ENCODE measurements around the gene CAMK2G.

Gene CAMK2G

DNA sequence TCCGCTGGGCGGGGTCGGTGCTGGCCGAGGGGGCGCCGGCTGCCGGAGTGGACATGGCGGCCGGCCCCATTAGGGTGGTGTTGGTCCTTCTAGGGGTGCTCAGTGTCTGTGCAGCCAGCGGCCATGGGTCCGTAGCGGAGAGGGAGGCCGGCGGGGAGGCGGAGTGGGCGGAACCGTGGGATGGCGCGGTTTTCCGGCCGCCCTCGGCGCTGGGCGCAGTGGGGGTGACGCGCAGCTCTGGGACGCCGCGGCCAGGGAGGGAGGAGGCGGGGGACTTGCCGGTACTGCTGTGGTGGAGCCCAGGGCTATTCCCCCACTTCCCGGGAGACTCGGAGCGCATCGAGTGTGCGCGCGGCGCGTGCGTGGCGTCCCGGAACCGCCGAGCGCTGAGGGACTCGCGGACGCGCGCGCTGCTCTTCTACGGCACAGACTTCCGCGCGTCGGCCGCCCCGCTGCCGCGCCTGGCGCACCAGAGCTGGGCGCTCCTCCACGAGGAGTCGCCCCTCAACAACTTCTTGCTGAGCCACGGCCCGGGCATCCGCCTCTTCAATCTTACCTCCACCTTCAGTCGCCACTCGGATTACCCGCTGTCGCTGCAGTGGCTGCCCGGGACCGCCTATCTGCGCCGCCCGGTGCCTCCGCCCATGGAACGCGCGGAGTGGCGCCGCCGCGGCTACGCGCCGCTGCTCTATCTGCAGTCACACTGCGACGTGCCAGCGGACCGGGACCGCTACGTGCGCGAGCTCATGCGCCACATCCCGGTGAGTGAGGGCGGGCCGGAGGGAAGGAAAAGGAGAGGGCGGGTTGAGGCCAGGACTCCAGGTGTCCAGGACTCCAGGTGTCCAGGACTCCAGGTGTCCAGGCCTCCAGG, 101.8 kb downstream of the CAMK2G start:
- peak; percentile 39 to 52 for DNase-seq (ENCODE audit: low read depth in 2 of 2)

DNA sequence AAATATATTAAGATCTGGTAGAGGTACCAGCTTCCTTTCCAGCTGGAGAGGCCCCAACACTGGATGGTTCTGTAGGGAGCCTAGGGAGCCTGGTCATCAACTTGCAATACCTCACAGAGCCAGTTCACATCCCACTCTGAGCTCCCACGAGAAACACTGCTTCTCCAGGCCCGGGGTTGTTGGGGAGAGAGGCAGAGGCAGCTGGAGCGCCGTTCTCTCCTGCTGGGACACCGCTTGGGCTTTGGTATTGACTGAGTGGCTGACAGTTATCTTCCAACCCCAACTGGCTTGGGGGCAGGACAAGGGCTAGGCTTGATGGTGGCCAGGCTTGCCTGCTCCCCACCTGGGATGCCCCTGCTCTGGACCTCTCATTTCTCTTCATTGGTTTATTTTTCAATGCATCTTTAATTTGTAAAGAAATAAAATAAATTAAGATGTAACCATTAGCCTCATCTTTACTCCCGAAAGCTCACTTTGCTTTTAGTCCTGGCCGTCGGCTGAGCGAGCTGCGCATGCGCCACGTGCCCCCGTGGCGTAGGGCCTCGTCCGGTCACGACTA, 102.6 kb downstream of the CAMK2G start:
- peak; percentile 49 for DNase-seq (ENCODE audit: low read depth in 2 of 2)

DNA sequence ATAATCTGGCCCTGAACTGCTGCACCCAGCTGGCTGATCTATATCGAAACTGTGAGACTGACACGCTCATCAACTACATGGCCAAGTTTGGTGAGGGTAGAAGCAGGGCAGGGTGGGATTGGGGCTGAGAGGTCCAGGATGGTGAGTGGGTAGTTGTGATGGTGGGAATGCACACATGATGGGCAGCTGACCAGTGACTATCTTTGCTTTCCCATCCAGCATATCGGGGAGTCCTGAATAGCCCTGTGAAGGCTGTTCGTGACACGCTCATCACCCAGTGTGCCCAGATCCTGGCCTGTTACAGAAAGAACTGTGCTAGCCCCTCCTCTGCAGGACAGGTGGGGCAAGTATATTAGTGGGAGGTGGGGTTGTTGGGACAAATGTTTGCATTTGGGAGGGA, 105.0 kb downstream of the CAMK2G start:
- no peak for DNase-seq (ENCODE audit: low read depth in 2 of 2)

DNA sequence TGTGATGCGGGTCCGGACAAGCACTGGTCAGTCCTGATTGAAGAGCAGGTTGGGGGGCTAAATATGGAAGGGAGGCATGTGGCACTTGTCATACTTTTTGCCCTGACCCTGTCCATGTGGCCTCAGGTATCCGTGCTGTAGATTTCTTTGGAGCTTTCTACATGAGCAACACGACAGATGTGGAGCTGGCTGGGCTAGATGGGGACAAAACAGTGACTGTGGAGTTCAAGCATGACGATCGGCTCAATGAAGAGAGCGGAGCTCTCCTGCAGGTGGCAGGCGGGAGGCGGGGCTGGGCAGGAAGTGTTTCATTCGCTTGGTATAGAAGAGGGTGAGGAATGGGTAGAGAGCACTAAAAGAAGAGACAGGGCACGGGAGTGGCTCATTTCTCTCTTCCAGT, 105.5 kb downstream of the CAMK2G start:
- DNase-seq (ENCODE audit: low read depth in 2 of 2) = peak; percentile 28 to 42

DNA sequence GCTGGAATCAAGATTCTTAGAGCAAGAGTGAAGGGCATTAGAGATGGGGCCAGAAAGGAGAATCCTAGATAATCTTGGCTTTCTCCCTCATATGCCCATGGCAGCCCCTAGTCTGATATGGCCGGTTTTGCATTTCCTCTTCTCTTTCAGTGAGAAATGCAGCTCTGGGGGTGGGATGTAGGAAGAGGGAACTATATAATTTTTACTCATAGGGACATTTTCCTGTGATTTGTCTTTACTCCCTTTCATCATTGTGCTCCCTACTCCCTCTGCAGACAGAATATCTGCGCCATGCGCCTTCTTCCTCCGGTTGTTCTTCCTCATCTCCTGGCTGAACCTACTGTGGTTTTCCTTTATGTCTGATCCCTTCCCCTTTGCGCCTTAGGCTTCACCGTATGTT, 109.3 kb downstream of the CAMK2G start:
- no peak for DNase-seq (ENCODE audit: low read depth in 2 of 2)

DNA sequence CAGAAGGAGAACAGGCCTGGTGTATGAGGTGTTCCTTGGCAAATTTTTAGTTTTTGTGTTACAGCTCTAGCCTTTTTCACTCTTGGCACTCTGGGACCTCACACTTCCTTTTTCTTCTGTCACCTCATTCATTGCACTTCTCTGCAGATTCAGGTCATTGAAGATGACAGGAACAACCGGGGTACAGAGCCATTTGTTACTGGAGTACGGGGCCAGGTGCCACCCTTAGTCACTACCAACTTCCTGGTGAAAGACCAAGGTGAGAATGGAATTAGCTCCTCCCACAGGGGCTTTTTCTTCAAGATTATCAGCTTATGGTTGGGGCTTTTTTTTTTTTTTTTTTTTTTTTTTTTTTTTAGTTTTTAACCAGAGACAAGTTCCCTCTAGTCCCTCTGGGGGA, 111.0 kb downstream of the CAMK2G start:
- DNase-seq (ENCODE audit: low read depth in 2 of 2) = no peak

DNA sequence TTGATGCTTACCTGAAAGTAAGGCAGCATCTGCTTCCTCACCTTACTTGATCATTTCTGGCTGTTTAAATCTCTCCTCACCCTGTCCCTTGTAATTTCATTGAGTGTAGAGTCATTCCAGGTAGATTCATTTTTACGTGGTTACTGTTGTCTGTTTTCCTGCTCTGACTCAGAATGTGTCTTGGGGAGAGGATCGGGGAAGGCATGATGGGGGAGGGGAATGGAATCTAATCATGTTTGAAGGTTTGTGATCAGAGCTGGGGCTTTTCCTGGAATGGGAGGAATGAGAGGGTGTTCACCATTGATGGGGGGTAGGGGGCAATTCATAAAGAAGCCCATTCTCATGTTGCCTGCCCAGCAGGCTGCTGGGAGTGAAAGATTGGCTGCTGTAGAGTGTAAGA, 111.4 kb downstream of the CAMK2G start:
- no peak for DNase-seq (ENCODE audit: low read depth in 2 of 2)
